ENCODE data around the gene PHAF1. TPM values are rescaled to one million over a fixed set of nuclear protein-coding genes. Genes with fewer than 3 reads are reported as not detected.

Gene PHAF1
- total RNA-seq, 4 donors from 2014 or later, result 39.7 to 51.1 (median 46.8) TPM

DNA sequence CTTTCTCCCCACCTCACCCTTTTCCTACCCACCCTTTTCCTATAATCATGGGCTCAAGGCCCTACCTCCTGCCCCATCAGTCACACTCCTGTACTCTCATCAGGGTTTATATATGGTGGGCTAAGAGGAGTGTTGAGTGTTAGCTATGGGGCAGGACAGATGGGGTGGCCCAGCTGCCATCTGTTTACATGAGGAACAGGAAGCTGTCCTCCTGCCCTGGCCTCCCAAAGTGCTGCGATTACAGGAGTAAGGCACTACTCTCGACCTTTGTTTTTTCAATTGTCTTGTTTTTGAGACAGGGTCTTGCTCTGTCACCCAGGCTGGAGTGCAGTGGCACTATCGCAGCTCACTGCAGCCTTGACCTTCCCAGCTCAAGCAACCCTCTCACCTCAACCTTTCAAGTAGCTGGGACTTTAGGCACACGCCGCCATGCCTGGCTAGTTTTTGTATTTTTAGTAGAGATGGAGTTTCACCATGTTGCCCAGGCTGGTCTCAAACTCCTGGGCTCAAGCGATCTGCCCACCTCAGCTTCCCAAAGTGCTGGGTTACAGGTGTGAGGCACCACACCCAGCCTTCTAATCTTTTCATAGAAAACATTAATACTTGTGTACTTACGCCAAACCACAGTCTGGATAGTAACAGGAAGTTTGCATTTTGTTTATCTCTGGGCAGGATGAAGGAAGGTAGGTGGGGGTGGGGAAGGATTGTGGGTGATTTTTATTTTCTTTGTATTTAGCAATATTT, 48.3 kb downstream of the PHAF1 start:
- TF ChIP-seq, protein P1, sequence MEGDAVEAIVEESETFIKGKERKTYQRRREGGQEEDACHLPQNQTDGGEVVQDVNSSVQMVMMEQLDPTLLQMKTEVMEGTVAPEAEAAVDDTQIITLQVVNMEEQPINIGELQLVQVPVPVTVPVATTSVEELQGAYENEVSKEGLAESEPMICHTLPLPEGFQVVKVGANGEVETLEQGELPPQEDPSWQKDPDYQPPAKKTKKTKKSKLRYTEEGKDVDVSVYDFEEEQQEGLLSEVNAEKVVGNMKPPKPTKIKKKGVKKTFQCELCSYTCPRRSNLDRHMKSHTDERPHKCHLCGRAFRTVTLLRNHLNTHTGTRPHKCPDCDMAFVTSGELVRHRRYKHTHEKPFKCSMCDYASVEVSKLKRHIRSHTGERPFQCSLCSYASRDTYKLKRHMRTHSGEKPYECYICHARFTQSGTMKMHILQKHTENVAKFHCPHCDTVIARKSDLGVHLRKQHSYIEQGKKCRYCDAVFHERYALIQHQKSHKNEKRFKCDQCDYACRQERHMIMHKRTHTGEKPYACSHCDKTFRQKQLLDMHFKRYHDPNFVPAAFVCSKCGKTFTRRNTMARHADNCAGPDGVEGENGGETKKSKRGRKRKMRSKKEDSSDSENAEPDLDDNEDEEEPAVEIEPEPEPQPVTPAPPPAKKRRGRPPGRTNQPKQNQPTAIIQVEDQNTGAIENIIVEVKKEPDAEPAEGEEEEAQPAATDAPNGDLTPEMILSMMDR (IDR thresholded peaks at IDR 0.05), result no peak
- no peak for TF ChIP-seq POLR2A (IDR thresholded peaks at IDR 0.05)
- no peak for DNase-seq (ENCODE audit: low spot score in 2 of 2)
- H3K4me3 ChIP-seq (ENCODE audit: low read depth, poor library complexity, severe bottlenecking), result no peak overlapping the region
- WGBS, 2 donors, result 70 to 80% methylated on average over 7 of the region's 7 CpGs
- intact Hi-C loops (cut with DNase I; ENCODE audit: low total_unique reads), result loop anchor here (5.0 kb wide), 1 partner anchor 181 kb away; no protein-coding TSS in a partner anchor

DNA sequence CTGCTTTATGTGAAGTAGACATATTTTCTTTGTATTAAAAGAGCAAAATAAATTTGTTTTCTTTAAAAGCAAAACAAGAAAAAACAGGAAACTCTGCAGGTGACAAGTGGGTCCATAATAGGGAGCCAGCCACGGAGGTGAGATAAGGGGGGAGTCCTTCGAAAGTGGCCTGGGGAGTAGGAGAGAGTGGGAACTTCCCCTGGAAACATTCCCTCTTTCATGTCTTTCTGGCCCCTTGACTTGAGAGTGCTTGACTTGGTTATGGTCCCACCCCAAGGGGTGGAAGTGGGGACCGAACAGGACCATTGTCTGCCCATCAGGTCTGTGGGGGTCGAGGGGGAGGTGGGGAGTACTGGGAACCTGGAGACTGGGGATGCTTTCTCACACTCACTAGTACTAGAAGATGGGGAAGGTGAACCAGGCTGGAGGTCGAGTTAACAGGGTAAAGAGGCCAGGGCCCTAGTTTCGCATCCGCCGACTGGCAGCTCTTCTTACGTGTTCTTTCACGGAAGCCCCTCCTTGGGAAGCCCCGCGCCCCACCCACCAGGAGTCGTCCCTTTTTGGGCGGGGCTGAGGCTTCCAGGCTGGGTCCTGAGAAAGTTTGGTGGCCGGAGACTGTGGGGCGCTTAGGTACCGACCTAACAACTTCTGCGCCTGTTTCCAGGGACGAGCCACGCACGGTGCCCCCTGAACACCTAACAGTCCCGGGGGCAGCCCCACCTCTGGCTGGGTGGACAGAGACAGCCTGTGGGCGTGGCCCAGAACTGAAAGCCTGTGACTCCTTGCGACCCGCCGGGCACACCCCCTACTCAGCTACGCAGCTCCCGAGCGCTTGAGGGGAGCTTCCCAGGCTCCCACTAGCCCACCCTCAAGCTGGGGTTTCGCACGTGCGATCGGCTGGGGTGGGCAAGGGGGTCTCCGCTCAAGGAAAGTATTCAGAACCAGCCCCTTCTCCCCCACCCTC, 49.2 kb downstream of the PHAF1 start:
- no peak for DNase-seq (ENCODE audit: low spot score in 2 of 2)
- WGBS, 2 donors, result 6 to 9% methylated on average over 20 to 29 of the region's 34 CpGs
- intact Hi-C loops (cut with DNase I; ENCODE audit: low total_unique reads), result loop anchor here (5.0 kb wide), 1 partner anchor 182 kb away; no protein-coding TSS in a partner anchor
- H3K4me3 ChIP-seq (ENCODE audit: low read depth, poor library complexity, severe bottlenecking), result peak overlapping the region; percentile 89
- no peak for TF ChIP-seq POLR2A (IDR thresholded peaks at IDR 0.05)
- TF ChIP-seq, protein P1 (IDR thresholded peaks at IDR 0.05), result no peak

DNA sequence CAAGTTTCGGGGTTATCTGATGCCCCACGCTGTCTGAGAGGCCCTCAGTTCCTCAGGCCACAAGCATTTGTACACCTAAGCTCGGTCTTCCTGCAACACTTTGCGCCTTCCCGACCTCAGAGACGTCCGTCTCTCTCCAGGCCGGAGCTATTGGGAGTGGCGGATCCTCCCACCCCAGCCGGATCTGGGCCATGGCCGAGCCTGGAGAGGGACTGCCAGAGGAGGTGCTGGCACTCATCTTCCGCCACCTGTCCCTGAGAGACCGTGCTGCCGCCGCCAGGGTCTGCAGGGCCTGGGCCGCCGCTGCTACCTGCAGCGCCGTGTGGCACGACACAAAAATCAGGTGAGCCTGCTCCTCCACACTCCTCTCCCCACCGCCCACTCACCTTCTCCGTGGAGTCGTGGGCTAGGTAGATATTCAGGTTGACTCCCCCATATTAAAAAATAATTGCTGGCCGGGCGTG, 51.9 kb downstream of the PHAF1 start:
- 52 to 56% methylated on average over 21 to 25 of the region's 25 CpGs for WGBS, 2 donors
- peak in 1 of 2 donors; percentile 87 for DNase-seq (ENCODE audit: low spot score in 2 of 2)

DNA sequence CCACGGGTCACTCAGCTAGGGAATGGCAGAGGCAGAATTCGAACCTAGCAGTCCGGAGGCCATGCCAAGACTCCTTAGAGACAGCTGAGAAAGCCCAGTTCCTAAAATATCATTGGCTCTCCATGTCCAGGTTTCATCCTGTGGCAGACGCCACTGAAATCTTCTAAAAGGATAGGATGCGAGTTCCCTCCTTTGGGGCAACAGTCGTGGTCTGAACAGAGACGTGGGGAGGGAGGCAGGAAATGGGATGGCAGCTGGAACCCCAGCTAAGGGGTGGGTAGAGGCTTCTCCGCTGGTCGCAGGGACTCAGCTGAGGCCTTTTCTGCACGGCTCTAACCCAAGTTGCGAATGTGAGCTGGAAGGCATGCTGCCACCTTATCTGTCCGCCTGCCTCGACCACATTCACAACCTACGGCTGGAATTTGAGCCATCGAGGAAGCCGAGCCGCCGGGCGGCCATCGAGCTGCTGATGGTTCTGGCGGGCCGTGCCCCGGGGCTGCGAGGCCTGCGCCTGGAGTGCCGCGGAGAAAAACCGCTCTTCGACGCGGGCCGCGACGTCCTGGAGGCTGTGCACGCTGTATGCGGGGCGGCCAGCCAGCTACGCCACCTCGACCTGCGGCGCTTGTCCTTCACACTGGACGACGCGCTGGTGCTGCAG, 52.9 kb downstream of the PHAF1 start:
- no peak for TF ChIP-seq POLR2A (IDR thresholded peaks at IDR 0.05)
- TF ChIP-seq, protein P1 (IDR thresholded peaks at IDR 0.05), result no peak
- H3K4me3 ChIP-seq (ENCODE audit: low read depth, poor library complexity, severe bottlenecking), result no peak overlapping the region
- WGBS, 2 donors, result 41 to 49% methylated on average over 34 to 44 of the region's 44 CpGs
- peak in 1 of 2 donors; percentile 84 for DNase-seq (ENCODE audit: low spot score in 2 of 2)
- intact Hi-C loops (cut with DNase I; ENCODE audit: low total_unique reads), result no loop called here

More for the DNA sequence above, 51.9 kb downstream of the PHAF1 start:
- no peak overlapping the region for H3K4me3 ChIP-seq (ENCODE audit: low read depth, poor library complexity, severe bottlenecking)
- no peak for TF ChIP-seq POLR2A (IDR thresholded peaks at IDR 0.05)
- intact Hi-C loops (cut with DNase I; ENCODE audit: low total_unique reads), result no loop called here

DNA sequence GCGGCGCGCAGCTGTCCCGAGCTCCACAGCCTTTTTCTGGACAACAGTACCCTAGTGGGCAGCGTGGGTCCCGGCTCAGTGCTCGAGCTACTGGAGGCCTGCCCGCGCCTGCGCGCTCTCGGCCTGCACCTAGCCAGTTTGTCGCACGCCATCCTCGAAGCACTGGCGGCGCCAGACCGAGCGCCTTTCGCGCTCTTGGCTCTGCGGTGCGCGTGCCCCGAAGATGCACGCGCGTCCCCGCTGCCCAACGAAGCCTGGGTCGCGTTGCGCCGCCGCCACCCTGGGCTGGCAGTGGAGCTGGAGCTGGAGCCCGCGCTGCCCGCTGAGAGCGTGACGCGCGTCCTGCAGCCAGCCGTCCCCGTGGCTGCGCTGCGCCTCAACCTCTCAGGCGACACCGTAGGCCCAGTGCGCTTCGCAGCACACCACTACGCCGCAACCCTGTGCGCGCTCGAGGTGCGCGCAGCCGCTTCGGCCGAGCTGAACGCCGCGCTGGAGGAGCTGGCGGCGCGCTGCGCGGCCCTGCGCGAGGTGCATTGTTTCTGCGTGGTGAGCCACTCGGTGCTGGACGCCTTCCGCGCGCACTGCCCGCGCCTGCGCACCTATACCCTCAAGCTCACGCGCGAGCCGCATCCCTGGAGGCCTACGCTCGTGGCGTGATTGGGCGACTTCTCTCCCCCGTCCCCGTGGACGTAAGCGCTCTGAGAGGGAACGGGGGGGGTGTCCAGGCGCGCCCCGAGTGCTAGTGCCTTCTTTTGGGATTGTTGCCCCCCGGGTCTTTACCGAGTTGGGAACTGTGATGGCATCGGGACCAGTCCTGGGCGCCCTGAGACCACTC, 53.6 kb downstream of the PHAF1 start:
- 10 to 12% methylated on average over 57 to 85 of the region's 99 CpGs for WGBS, 2 donors
- DNase-seq (ENCODE audit: low spot score in 2 of 2), result peak in 1 of 2 donors; percentile 90
- no peak for TF ChIP-seq POLR2A (IDR thresholded peaks at IDR 0.05)
- TF ChIP-seq, protein P1 (IDR thresholded peaks at IDR 0.05), result no peak
- intact Hi-C loops (cut with DNase I; ENCODE audit: low total_unique reads), result no loop called here
- peak overlapping the region; percentile 16 for H3K4me3 ChIP-seq (ENCODE audit: low read depth, poor library complexity, severe bottlenecking)
